Measurements from ENCODE around the gene CACNA1G. TPM values are rescaled to one million over a fixed set of nuclear protein-coding genes. Genes with fewer than 3 reads are reported as not detected.

Gene CACNA1G
- total and polyA plus RNA-seq, 9 of the 15 experiments (the other 6 are each of a cell fraction or from before 2014, with no cell fraction given): 0.01 TPM; not detected in 8

DNA sequence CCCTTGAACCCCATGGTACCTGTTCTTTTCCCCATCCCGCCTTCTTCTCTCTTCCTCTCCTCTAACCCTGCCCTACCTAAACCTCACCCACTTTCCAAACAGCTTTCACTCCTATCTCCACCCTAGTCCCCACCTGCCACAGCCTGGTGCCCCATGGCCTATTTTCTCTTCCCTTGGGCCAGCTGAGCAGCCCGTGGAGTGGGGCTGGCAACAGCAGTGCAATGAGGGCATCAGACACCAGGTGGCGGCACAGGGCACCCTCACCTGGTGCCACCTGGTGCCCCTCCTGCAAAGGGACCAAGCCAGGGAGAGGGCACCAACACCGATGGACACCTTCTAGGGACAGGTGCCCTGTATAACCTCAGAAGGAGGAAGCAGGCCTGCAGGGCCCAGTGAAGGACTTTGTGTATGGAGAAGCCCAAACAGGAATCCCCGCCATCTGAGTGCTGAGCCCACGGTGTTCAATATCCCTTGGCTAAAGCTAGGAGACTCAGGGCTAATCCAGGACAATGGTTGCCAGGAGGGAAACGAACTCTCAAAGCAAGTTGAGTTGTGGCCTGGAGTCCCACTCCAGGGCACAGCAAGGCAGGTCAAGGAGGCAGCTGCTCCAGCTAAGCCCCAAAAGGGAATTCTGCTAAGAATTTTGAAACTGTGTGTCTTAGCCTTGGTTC lies 70.1 kb downstream of the CACNA1G start (continued):
- TF ChIP-seq, protein P1, sequence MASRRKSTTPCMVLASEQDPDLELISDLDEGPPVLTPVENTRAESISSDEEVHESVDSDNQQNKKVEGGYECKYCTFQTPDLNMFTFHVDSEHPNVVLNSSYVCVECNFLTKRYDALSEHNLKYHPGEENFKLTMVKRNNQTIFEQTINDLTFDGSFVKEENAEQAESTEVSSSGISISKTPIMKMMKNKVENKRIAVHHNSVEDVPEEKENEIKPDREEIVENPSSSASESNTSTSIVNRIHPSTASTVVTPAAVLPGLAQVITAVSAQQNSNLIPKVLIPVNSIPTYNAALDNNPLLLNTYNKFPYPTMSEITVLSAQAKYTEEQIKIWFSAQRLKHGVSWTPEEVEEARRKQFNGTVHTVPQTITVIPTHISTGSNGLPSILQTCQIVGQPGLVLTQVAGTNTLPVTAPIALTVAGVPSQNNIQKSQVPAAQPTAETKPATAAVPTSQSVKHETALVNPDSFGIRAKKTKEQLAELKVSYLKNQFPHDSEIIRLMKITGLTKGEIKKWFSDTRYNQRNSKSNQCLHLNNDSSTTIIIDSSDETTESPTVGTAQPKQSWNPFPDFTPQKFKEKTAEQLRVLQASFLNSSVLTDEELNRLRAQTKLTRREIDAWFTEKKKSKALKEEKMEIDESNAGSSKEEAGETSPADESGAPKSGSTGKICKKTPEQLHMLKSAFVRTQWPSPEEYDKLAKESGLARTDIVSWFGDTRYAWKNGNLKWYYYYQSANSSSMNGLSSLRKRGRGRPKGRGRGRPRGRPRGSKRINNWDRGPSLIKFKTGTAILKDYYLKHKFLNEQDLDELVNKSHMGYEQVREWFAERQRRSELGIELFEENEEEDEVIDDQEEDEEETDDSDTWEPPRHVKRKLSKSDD (conservative IDR thresholded peaks at IDR 0.05; ENCODE audit: low read length): no peak
- TF ChIP-seq, protein P2, sequence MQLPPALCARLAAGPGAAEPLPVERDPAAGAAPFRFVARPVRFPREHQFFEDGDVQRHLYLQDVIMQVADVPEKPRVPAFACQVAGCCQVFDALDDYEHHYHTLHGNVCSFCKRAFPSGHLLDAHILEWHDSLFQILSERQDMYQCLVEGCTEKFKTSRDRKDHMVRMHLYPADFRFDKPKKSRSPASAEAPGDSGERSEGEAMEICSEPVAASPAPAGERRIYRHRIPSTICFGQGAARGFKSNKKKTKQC (CRISPR knock-in tag; IDR thresholded peaks at IDR 0.05): no peak
- TF ChIP-seq ZFX (CRISPR knock-in tag; IDR thresholded peaks at IDR 0.05) (no peak), SMARCC2 (IDR thresholded peaks at IDR 0.05; ENCODE audit: low read depth) (no peak), POLR2H (tag; IDR thresholded peaks at IDR 0.05; ENCODE audit: low read depth) (no peak), RFX1 (IDR thresholded peaks at IDR 0.05) (no peak), MTA2 (IDR thresholded peaks at IDR 0.05; ENCODE audit: low read depth) (no peak), NFE2 (IDR thresholded peaks at IDR 0.05; ENCODE audit: low read depth) (no peak), CHD1 (IDR thresholded peaks at IDR 0.05; ENCODE audit: low read length) (no peak), ZNF165 (CRISPR knock-in tag; IDR thresholded peaks at IDR 0.05; ENCODE audit: borderline replicate concordance) (no peak), CBFA2T2 (conservative IDR thresholded peaks at IDR 0.05) (no peak), PHF20 (IDR thresholded peaks at IDR 0.05; ENCODE audit: partially characterized antibody) (no peak), GTF2A2 (tag; IDR thresholded peaks at IDR 0.05) (no peak), JUND (IDR thresholded peaks at IDR 0.05; ENCODE audit: borderline replicate concordance, low read depth, low read length) (no peak), JUND (tag; IDR thresholded peaks at IDR 0.05; ENCODE audit: borderline replicate concordance, low read depth, low read length) (no peak), RAD21 (CRISPR knock-in tag; conservative IDR thresholded peaks at IDR 0.05 in 1 of 2, IDR thresholded peaks at IDR 0.05 in 1 of 2) (peak; percentile 59 to 73), SMARCE1 (IDR thresholded peaks at IDR 0.05) (no peak), HDAC2 (IDR thresholded peaks at IDR 0.05) (no peak), ZSCAN32 (CRISPR knock-in tag; IDR thresholded peaks at IDR 0.05) (no peak), FIP1L1 (IDR thresholded peaks at IDR 0.05; ENCODE audit: low read depth, low read length, poor library complexity, severe bottlenecking) (no peak)
- TF ChIP-seq, protein P3, sequence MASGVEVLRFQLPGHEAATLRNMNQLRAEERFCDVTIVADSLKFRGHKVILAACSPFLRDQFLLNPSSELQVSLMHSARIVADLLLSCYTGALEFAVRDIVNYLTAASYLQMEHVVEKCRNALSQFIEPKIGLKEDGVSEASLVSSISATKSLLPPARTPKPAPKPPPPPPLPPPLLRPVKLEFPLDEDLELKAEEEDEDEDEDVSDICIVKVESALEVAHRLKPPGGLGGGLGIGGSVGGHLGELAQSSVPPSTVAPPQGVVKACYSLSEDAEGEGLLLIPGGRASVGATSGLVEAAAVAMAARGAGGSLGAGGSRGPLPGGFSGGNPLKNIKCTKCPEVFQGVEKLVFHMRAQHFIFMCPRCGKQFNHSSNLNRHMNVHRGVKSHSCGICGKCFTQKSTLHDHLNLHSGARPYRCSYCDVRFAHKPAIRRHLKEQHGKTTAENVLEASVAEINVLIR (CRISPR knock-in tag; IDR thresholded peaks at IDR 0.05): no peak
- TF ChIP-seq, protein P4, sequence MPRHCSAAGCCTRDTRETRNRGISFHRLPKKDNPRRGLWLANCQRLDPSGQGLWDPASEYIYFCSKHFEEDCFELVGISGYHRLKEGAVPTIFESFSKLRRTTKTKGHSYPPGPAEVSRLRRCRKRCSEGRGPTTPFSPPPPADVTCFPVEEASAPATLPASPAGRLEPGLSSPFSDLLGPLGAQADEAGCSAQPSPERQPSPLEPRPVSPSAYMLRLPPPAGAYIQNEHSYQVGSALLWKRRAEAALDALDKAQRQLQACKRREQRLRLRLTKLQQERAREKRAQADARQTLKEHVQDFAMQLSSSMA (CRISPR knock-in tag; IDR thresholded peaks at IDR 0.05): no peak
- TF ChIP-seq, protein P5, sequence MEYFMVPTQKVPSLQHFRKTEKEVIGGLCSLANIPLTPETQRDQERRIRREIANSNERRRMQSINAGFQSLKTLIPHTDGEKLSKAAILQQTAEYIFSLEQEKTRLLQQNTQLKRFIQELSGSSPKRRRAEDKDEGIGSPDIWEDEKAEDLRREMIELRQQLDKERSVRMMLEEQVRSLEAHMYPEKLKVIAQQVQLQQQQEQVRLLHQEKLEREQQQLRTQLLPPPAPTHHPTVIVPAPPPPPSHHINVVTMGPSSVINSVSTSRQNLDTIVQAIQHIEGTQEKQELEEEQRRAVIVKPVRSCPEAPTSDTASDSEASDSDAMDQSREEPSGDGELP (CRISPR knock-in tag; IDR thresholded peaks at IDR 0.05; ENCODE audit: borderline replicate concordance): peak; percentile 46; the same call in 1 of the 2 replicates
